ENCODE measurements around the gene SLC6A17.

DNA sequence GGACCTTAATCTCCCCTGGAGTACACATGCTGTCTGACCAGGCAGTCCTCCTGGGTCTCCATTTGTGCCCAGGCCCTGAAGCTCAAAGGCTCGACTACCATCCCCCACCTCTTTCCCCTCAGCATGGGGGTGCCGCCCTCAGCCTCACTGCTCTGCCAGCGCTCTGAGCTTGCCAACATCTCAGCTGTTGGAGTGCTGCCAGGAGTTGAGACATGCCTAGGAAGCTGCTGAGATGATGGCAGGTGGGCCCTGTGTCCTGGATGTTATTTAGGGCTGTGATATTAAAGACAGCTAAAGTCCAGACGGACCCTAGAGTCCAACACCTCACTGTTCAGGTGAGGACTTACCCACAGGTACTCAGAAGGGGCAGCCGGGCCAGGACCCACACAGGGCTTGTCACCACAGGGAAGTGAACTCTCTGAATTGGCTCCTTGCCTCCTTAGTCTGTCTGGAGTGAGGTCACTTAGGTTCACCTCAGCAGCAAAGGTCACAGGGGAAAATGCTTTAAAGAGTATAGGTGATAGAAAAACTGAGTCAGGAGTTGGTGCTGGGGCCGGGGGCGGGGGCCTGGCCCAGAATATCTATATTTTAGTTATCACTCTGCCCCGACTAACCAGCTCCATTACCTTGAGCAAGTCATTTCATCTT is 40.1 kb downstream of the SLC6A17 start:
- TF ChIP-seq, protein P1, sequence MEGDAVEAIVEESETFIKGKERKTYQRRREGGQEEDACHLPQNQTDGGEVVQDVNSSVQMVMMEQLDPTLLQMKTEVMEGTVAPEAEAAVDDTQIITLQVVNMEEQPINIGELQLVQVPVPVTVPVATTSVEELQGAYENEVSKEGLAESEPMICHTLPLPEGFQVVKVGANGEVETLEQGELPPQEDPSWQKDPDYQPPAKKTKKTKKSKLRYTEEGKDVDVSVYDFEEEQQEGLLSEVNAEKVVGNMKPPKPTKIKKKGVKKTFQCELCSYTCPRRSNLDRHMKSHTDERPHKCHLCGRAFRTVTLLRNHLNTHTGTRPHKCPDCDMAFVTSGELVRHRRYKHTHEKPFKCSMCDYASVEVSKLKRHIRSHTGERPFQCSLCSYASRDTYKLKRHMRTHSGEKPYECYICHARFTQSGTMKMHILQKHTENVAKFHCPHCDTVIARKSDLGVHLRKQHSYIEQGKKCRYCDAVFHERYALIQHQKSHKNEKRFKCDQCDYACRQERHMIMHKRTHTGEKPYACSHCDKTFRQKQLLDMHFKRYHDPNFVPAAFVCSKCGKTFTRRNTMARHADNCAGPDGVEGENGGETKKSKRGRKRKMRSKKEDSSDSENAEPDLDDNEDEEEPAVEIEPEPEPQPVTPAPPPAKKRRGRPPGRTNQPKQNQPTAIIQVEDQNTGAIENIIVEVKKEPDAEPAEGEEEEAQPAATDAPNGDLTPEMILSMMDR (conservative IDR thresholded peaks at IDR 0.05 in 1 of 2, IDR thresholded peaks at IDR 0.05 in 1 of 2; ENCODE audit: extremely low read depth in 1 of 2, insufficient read depth in 1 of 2, low read depth in 1 of 2, low read length in 2 of 2), result no peak
- TF ChIP-seq EZH2 (IDR thresholded peaks at IDR 0.05; ENCODE audit: borderline replicate concordance, low read length), result no peak
